ENCODE data around the gene ABCB4. TPM values are rescaled to one million over a fixed set of nuclear protein-coding genes. Genes with fewer than 3 reads are reported as not detected.

ABCB4 gene
- polyA plus RNA-seq, 2 donors, result 0.33 to 0.45 TPM

GRCh38 chr7:87447116-87447635 is 28.3 kb downstream of the ABCB4 start:
- H3K4me1 ChIP-seq (ENCODE audit: control insufficient read depth in 2 of 2, insufficient read depth in 2 of 2, low read length in 1 of 2), result no peaks in the 10 kb centered on the region
- WGBS, 2 donors, result 82% methylated on average over 4 of the region's 4 CpGs

GRCh38 chr7:87445897-87446296 is 29.6 kb downstream of the ABCB4 start:
- Histone ChIP-seq H3K9me3 (ENCODE audit: control insufficient read depth in 2 of 2, insufficient read depth in 1 of 2, low read depth in 1 of 2, low read length in 1 of 2) (no peaks in the 10 kb centered on the region), H3K36me3 (ENCODE audit: control insufficient read depth in 2 of 2, insufficient read depth in 2 of 2, low read length in 1 of 2) (no peaks in the 10 kb centered on the region), H3K27me3 (ENCODE audit: control insufficient read depth in 1 of 2, insufficient read depth in 2 of 2, low read length in 2 of 2) (no peaks in the 10 kb centered on the region), H3K4me1 (ENCODE audit: control insufficient read depth in 2 of 2, insufficient read depth in 2 of 2, low read length in 1 of 2) (no peaks in the 10 kb centered on the region), H3K4me3 (ENCODE audit: low read depth in 1 of 2, low read length in 2 of 2) (no peak overlapping the region), H3K27ac (ENCODE audit: low read depth in 2 of 2, low read length in 1 of 2) (no peak overlapping the region)
- WGBS, 2 donors, result 73 to 76% methylated on average over 4 of the region's 4 CpGs

More at GRCh38 chr7:87447116-87447635, 28.3 kb downstream of the ABCB4 start:
- Histone ChIP-seq H3K9me3 (ENCODE audit: control insufficient read depth in 2 of 2, insufficient read depth in 1 of 2, low read depth in 1 of 2, low read length in 1 of 2) (no peaks in the 10 kb centered on the region), H3K4me3 (ENCODE audit: low read depth in 1 of 2, low read length in 2 of 2) (no peak overlapping the region), H3K36me3 (ENCODE audit: control insufficient read depth in 2 of 2, insufficient read depth in 2 of 2, low read length in 1 of 2) (no peaks in the 10 kb centered on the region), H3K27ac (ENCODE audit: low read depth in 2 of 2, low read length in 1 of 2) (no peak overlapping the region), H3K27me3 (ENCODE audit: control insufficient read depth in 1 of 2, insufficient read depth in 2 of 2, low read length in 2 of 2) (no peaks in the 10 kb centered on the region)

DNA sequence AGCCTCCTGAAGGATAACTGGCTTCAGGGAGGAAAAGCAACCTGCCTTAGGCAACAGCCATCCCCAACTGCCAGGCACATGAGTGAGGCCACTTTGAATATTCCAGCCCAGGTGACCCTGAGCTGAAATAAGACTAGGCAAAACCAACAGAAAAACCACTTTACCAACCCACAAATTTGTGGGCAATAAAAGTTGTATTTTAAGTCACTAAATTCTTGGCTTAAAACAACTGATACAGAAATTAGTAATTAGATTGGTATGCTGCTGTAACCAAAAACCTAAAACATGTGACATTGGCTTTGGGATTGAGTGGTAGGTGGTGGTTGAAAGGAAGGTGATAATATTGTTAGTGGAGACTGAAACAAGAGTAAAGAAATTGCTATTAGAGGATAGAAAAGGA is 39.9 kb downstream of the ABCB4 start:
- Histone ChIP-seq H3K4me3 (ENCODE audit: low read depth in 1 of 2, low read length in 2 of 2) (no peak overlapping the region), H3K27me3 (ENCODE audit: control insufficient read depth in 1 of 2, insufficient read depth in 2 of 2, low read length in 2 of 2) (no peaks in the 10 kb centered on the region), H3K4me1 (ENCODE audit: control insufficient read depth in 2 of 2, insufficient read depth in 2 of 2, low read length in 1 of 2) (no peaks in the 10 kb centered on the region), H3K27ac (ENCODE audit: low read depth in 2 of 2, low read length in 1 of 2) (no peak overlapping the region), H3K9me3 (ENCODE audit: control insufficient read depth in 2 of 2, insufficient read depth in 1 of 2, low read depth in 1 of 2, low read length in 1 of 2) (no peaks in the 10 kb centered on the region), H3K36me3 (ENCODE audit: control insufficient read depth in 2 of 2, insufficient read depth in 2 of 2, low read length in 1 of 2) (no peaks in the 10 kb centered on the region)

DNA sequence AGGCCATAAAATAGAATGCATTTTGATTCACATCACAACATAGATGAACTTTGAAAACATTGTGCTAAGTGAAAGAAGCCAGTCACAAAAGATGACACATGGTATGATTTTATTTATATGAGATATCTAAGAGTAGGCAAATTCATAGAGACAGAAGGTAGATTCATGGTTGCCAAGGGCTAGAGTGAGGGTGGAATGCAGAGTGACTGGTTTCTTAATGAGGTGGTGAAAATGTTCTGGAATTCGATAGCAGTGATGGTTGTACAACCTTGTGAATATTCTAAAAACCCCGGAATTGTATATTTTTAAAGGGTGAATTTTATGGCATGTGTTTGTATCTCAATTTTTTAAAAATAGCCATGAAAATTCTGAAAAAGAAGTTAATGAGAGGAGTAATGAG is 42.9 kb downstream of the ABCB4 start:
- H3K36me3 ChIP-seq (ENCODE audit: control insufficient read depth in 2 of 2, insufficient read depth in 2 of 2, low read length in 1 of 2), result no peaks in the 10 kb centered on the region
- no peaks in the 10 kb centered on the region for H3K27me3 ChIP-seq (ENCODE audit: control insufficient read depth in 1 of 2, insufficient read depth in 2 of 2, low read length in 2 of 2)
- H3K4me1 ChIP-seq (ENCODE audit: control insufficient read depth in 2 of 2, insufficient read depth in 2 of 2, low read length in 1 of 2), result no peaks in the 10 kb centered on the region
- H3K27ac ChIP-seq (ENCODE audit: low read depth in 2 of 2, low read length in 1 of 2), result no peak overlapping the region
- H3K4me3 ChIP-seq (ENCODE audit: low read depth in 1 of 2, low read length in 2 of 2), result no peak overlapping the region
- H3K9me3 ChIP-seq (ENCODE audit: control insufficient read depth in 2 of 2, insufficient read depth in 1 of 2, low read depth in 1 of 2, low read length in 1 of 2), result no peaks in the 10 kb centered on the region
- WGBS, 2 donors, result 93 to 94% methylated on average over 2 of the region's 2 CpGs

DNA sequence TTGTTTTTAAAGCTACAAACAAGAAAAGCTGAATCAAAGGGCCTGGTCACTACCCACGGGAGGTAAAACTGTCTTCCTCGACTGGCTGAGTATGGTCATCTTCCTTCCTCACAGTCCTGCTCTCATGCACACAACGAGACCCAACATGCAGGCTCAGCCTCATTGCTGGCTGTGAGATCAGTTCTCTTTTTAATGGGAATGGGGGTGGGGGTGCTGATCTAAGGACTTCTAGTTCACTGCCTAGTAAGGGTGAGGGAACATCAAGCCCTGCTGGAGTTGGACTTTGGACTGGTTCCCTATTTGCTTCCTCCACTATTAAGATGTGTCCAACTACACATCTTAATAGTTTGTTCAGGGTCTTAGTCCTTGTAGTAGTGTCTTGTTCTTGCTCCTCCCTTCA is 48.2 kb downstream of the ABCB4 start:
- WGBS, 2 donors, result 78 to 90% methylated on average over 3 of the region's 3 CpGs
- Histone ChIP-seq H3K4me1 (ENCODE audit: control insufficient read depth in 2 of 2, insufficient read depth in 2 of 2, low read length in 1 of 2) (no peaks in the 10 kb centered on the region), H3K4me3 (ENCODE audit: low read depth in 1 of 2, low read length in 2 of 2) (no peak overlapping the region), H3K9me3 (ENCODE audit: control insufficient read depth in 2 of 2, insufficient read depth in 1 of 2, low read depth in 1 of 2, low read length in 1 of 2) (no peaks in the 10 kb centered on the region), H3K27ac (ENCODE audit: low read depth in 2 of 2, low read length in 1 of 2) (no peak overlapping the region), H3K36me3 (ENCODE audit: control insufficient read depth in 2 of 2, insufficient read depth in 2 of 2, low read length in 1 of 2) (no peaks in the 10 kb centered on the region), H3K27me3 (ENCODE audit: control insufficient read depth in 1 of 2, insufficient read depth in 2 of 2, low read length in 2 of 2) (no peaks in the 10 kb centered on the region)

GRCh38 chr7:87426160-87426559 is 49.3 kb downstream of the ABCB4 start:
- Histone ChIP-seq H3K4me3 (ENCODE audit: low read depth in 1 of 2, low read length in 2 of 2) (no peak overlapping the region), H3K27ac (ENCODE audit: low read depth in 2 of 2, low read length in 1 of 2) (no peak overlapping the region), H3K9me3 (ENCODE audit: control insufficient read depth in 2 of 2, insufficient read depth in 1 of 2, low read depth in 1 of 2, low read length in 1 of 2) (no peaks in the 10 kb centered on the region), H3K36me3 (ENCODE audit: control insufficient read depth in 2 of 2, insufficient read depth in 2 of 2, low read length in 1 of 2) (no peaks in the 10 kb centered on the region), H3K27me3 (ENCODE audit: control insufficient read depth in 1 of 2, insufficient read depth in 2 of 2, low read length in 2 of 2) (no peaks in the 10 kb centered on the region), H3K4me1 (ENCODE audit: control insufficient read depth in 2 of 2, insufficient read depth in 2 of 2, low read length in 1 of 2) (no peaks in the 10 kb centered on the region)
- 82 to 84% methylated on average over 3 of the region's 3 CpGs for WGBS, 2 donors

DNA sequence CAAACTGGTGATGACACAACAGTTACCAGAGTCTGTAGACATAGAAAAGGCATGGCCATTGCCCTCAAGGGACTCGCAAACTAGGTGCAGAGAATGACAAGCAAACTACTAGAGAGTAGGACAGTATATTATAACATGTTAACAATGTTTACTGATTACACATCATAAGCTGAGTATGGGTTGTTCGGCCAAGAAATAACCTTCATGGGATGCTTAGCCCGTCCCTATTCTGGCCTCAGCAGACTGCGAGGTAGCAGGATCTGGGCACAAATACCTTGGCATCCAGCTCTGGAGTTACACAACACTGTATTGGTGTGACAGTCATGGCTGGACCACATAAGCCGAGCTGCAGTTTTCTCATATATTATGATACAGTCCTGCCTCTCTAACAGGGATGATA is 51.4 kb downstream of the ABCB4 start:
- Histone ChIP-seq H3K27ac (ENCODE audit: low read depth in 2 of 2, low read length in 1 of 2) (no peak overlapping the region), H3K4me1 (ENCODE audit: control insufficient read depth in 2 of 2, insufficient read depth in 2 of 2, low read length in 1 of 2) (no peaks in the 10 kb centered on the region), H3K4me3 (ENCODE audit: low read depth in 1 of 2, low read length in 2 of 2) (no peak overlapping the region), H3K27me3 (ENCODE audit: control insufficient read depth in 1 of 2, insufficient read depth in 2 of 2, low read length in 2 of 2) (no peaks in the 10 kb centered on the region), H3K36me3 (ENCODE audit: control insufficient read depth in 2 of 2, insufficient read depth in 2 of 2, low read length in 1 of 2) (no peaks in the 10 kb centered on the region), H3K9me3 (ENCODE audit: control insufficient read depth in 2 of 2, insufficient read depth in 1 of 2, low read depth in 1 of 2, low read length in 1 of 2) (no peaks in the 10 kb centered on the region)
- WGBS, 2 donors, result 86 to 88% methylated on average over 5 of the region's 5 CpGs

GRCh38 chr7:87420173-87420572 is 55.3 kb downstream of the ABCB4 start:
- Histone ChIP-seq H3K27ac (ENCODE audit: low read depth in 2 of 2, low read length in 1 of 2) (no peak overlapping the region), H3K36me3 (ENCODE audit: control insufficient read depth in 2 of 2, insufficient read depth in 2 of 2, low read length in 1 of 2) (no peaks in the 10 kb centered on the region), H3K4me1 (ENCODE audit: control insufficient read depth in 2 of 2, insufficient read depth in 2 of 2, low read length in 1 of 2) (no peaks in the 10 kb centered on the region), H3K27me3 (ENCODE audit: control insufficient read depth in 1 of 2, insufficient read depth in 2 of 2, low read length in 2 of 2) (no peaks in the 10 kb centered on the region), H3K4me3 (ENCODE audit: low read depth in 1 of 2, low read length in 2 of 2) (no peak overlapping the region), H3K9me3 (ENCODE audit: control insufficient read depth in 2 of 2, insufficient read depth in 1 of 2, low read depth in 1 of 2, low read length in 1 of 2) (no peaks in the 10 kb centered on the region)
- 88 to 90% methylated on average over 4 of the region's 4 CpGs for WGBS, 2 donors

DNA sequence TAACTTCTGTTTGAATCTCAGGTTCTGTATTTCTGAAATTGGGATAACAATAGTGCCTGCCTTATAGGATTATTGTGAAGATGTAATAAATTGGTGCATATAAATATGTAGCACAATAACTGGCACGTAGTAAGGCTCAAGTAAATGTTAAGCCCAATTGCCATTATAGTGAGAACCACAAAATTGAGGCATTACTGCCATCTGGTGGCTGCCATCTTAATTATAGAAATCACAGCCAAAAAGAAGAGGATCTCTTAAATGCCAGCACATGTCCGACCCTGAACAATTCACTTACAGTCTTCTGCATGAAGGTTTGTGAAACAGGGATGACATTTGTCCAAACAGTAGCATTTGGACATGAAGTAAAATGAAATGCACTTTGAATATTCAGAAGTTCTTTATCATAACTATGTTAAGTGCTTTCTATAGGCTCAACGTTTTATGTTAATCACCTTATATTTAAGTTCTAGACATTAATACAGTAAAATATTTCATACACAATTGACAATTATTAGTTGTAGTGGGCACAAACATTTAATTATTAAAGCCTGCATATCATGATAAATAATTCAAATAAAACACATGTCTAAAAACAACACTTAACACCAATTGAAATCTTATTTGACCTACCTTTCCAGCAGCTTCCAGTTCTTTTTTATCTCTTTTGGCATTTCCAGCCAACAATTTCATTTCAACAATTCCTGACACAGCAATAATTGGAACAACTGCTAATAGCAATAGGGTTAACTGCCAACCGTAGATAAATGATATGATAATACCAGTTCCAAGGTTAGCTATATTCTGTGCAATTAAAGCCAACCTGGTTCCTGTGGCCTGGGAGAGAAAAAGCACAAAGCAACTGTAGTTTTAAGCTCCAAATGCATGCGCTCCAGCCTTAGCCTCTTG is 58.5 kb downstream of the ABCB4 start:
- H3K27ac ChIP-seq (ENCODE audit: low read depth in 2 of 2, low read length in 1 of 2), result no peak overlapping the region
- H3K27me3 ChIP-seq (ENCODE audit: control insufficient read depth in 1 of 2, insufficient read depth in 2 of 2, low read length in 2 of 2), result no peaks in the 10 kb centered on the region
- no peak overlapping the region for H3K4me3 ChIP-seq (ENCODE audit: low read depth in 1 of 2, low read length in 2 of 2)
- WGBS, 2 donors, result 44 to 48% methylated on average over 5 of the region's 5 CpGs
- H3K9me3 ChIP-seq (ENCODE audit: control insufficient read depth in 2 of 2, insufficient read depth in 1 of 2, low read depth in 1 of 2, low read length in 1 of 2), result no peaks in the 10 kb centered on the region
- no peaks in the 10 kb centered on the region for H3K36me3 ChIP-seq (ENCODE audit: control insufficient read depth in 2 of 2, insufficient read depth in 2 of 2, low read length in 1 of 2)
- H3K4me1 ChIP-seq (ENCODE audit: control insufficient read depth in 2 of 2, insufficient read depth in 2 of 2, low read length in 1 of 2), result no peaks in the 10 kb centered on the region

DNA sequence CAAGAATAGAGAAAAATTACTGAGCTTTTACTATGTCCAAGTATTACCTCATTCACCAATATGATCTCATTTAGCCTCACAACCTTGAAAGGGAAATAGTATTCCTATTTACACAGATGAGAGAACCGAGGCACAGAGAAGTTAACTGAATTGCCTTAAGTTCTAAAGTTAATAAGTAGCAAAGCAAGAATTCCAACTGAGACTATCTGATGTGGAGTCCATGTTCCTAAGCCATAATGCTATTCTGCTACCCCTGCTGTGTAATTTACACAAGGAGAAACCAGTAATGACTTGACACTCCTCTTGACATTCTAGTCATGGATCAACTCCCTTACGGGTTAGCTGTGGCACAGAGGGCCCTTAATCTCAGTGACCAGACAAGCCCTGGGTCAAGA is 60.7 kb downstream of the ABCB4 start:
- Histone ChIP-seq H3K4me3 (ENCODE audit: low read depth in 1 of 2, low read length in 2 of 2) (no peak overlapping the region), H3K36me3 (ENCODE audit: control insufficient read depth in 2 of 2, insufficient read depth in 2 of 2, low read length in 1 of 2) (no peaks in the 10 kb centered on the region), H3K4me1 (ENCODE audit: control insufficient read depth in 2 of 2, insufficient read depth in 2 of 2, low read length in 1 of 2) (no peaks in the 10 kb centered on the region), H3K27ac (ENCODE audit: low read depth in 2 of 2, low read length in 1 of 2) (peak overlapping the region in 1 of 2 donors; percentile 22), H3K9me3 (ENCODE audit: control insufficient read depth in 2 of 2, insufficient read depth in 1 of 2, low read depth in 1 of 2, low read length in 1 of 2) (no peaks in the 10 kb centered on the region), H3K27me3 (ENCODE audit: control insufficient read depth in 1 of 2, insufficient read depth in 2 of 2, low read length in 2 of 2) (no peaks in the 10 kb centered on the region)
- 72 to 75% methylated on average over 2 of the region's 2 CpGs for WGBS, 2 donors

Data from esophagus (tissue), 2 donors.